K562 (cell line): ENCODE results near the gene PSMB2. TPM values are rescaled to one million over a fixed set of nuclear protein-coding genes. Genes with fewer than 3 reads are reported as not detected.

Experiments used
- ATAC-seq: fragments of 200-7000 bp; cut with Tn5 transposase; 3 replicates; pipeline ENCODE4 v1.9.1; 2020; ENCODE audit warnings: moderate library complexity
- BruUV-seq: library from RNA; stranded (reverse); fragments of 400-500 nt; replicated peaks from 2 replicates; lab custom pipeline; 2021; lab: Mats Ljungman, UMichigan
- CTCF ChIA-PET: fragments of 300-600 bp; formaldehyde crosslinking; extraction: SDS; loops from one replicate; lab custom pipeline; 2021; ENCODE audit warnings: low intra/inter-chr PET ratio; lab: Yijun Ruan, JAX
- POLR2A ChIA-PET: fragments of 300-600, 350-650 bp; sonication (Branson Sonifier 250); formaldehyde crosslinking; extraction: SDS; loops from one replicate; lab custom pipeline; 2021; ENCODE audit warnings: antibody characterized with exemption, inconsistent platforms; lab: Yijun Ruan, JAX
- DNase-seq, 4 experiments: peaks; one replicate each; pipeline versions ENCODE4 v3.0.0 to v3.0.0-alpha.2; 2011 to 2018; ENCODE audit warnings: low spot score in 3 of 4, mixed read lengths in 3 of 4; ENCODE audit errors: extremely low read depth in 1 of 4
- FAIRE-seq: peaks from 2 replicates; lab custom pipeline; 2011; peaks lifted over from hg19 to GRCh38; lab: Jason Lieb, UNC
- H2AFZ ChIP-seq: 2 replicates; pipeline ENCODE4 v1.6.0; 2011; ENCODE audit warnings: low read depth, low read length, control low read depth, inconsistent platforms
- H3K27ac ChIP-seq: fragments of 200-600 bp; 3 replicates; pipeline ENCODE4 v1.8.0; 2011; ENCODE audit warnings: low read depth, mild to moderate bottlenecking, control low read depth, inconsistent platforms, low read length, moderate library complexity, mixed read lengths; ENCODE audit errors: extremely low read depth
- H3K27me3 ChIP-seq, 2 experiments: fragments of 300-600 bp in 1 of 2; 2 replicates in 1 of 2; 3 replicates in 1 of 2; pipeline versions ENCODE4 v1.6.0 to v1.8.0; 2011; ENCODE audit warnings: inconsistent platforms in 2 of 2, low read length in 2 of 2, mild to moderate bottlenecking in 1 of 2, mixed read lengths in 1 of 2, moderate library complexity in 1 of 2; ENCODE audit not compliant: control insufficient read depth in 2 of 2, insufficient read depth in 2 of 2
- H3K36me3 ChIP-seq: fragments of 300-600 bp; 3 replicates; pipeline ENCODE4 v1.8.0; 2011; ENCODE audit warnings: mild to moderate bottlenecking, low read length, inconsistent platforms; ENCODE audit not compliant: control insufficient read depth, insufficient read depth
- H3K4me1 ChIP-seq, 2 experiments: fragments of 200-600 bp in 1 of 2; replicated peaks in 1 of 2; 2 replicates in 1 of 2; 3 replicates in 1 of 2; pipeline versions ENCODE4 v1.5.1 to v1.8.0; 2011; ENCODE audit warnings: inconsistent platforms in 2 of 2, low read length in 2 of 2, mild to moderate bottlenecking in 1 of 2, mixed read lengths in 1 of 2, moderate library complexity in 1 of 2; ENCODE audit not compliant: control insufficient read depth in 2 of 2, insufficient read depth in 2 of 2
- H3K4me2 ChIP-seq: 2 replicates; pipeline ENCODE4 v1.6.1; 2011; ENCODE audit warnings: low read length, control low read depth, inconsistent platforms, mixed read lengths; ENCODE audit not compliant: insufficient read depth
- H3K4me3 ChIP-seq: fragments of 200-600 bp; sonication (generic), shearing (Covaris generic); 2 replicates; pipeline ENCODE4 v1.5.1; 2016; ENCODE audit warnings: control low read depth, inconsistent platforms
- H3K79me2 ChIP-seq: fragments of 200-600 bp; 3 replicates; pipeline ENCODE4 v1.8.0; 2011; ENCODE audit warnings: low read length, inconsistent platforms; ENCODE audit not compliant: control insufficient read depth, insufficient read depth
- H3K9ac ChIP-seq, 2 experiments: 2 replicates each; pipeline versions ENCODE4 v1.6.0 to v1.6.1; 2011; ENCODE audit warnings: low read depth in 2 of 2, low read length in 2 of 2, control low read depth in 1 of 2, inconsistent platforms in 1 of 2, mild to moderate bottlenecking in 1 of 2, mixed read lengths in 1 of 2; ENCODE audit not compliant: insufficient read depth in 1 of 2
- H3K9me1 ChIP-seq: one replicate; pipeline ENCODE4 v1.6.0; 2011; ENCODE audit warnings: inconsistent platforms, mild to moderate bottlenecking, low read length, moderate library complexity; ENCODE audit not compliant: control insufficient read depth, insufficient read depth
- H3K9me3 ChIP-seq: replicated peaks from 2 replicates; pipeline ENCODE4 v1.5.1; 2011; ENCODE audit warnings: low read depth, low read length, inconsistent platforms; ENCODE audit not compliant: control insufficient read depth, insufficient read depth
- H4K20me1 ChIP-seq: replicated peaks from 2 replicates; pipeline ENCODE4 v1.6.1; 2011; ENCODE audit warnings: low read length, inconsistent platforms, mixed read lengths; ENCODE audit not compliant: control insufficient read depth, insufficient read depth
- CBX5 ChIP-seq: IDR thresholded peaks from 2 replicates; pipeline ENCODE4 v1.6.1; 2014; ENCODE audit warnings: low read depth, borderline replicate concordance
- CEBPG ChIP-seq, 3 experiments: fragments of 200-800 bp in 1 of 3; sonication (Bioruptor generic) in 1 of 3; sonication (generic) in 1 of 3; formaldehyde crosslinking in 1 of 3; IDR thresholded peaks in 2 of 3; conservative IDR thresholded peaks in 1 of 3; 2 replicates each; pipeline versions ENCODE4 v1.6.1 to v1.8.0; 2016 to 2022; ENCODE audit warnings: missing compliant biosample characterization in 2 of 3, missing genetic modification characterization in 2 of 3, mild to moderate bottlenecking in 1 of 3, missing genetic modification reagents in 1 of 3
- CHD4 ChIP-seq: fragments of 200-600 bp; sonication (generic); IDR thresholded peaks from 3 replicates; pipeline ENCODE4 v1.6.1; 2012; ENCODE audit warnings: low read depth, mild to moderate bottlenecking, mixed read lengths, low read length, inconsistent platforms; ENCODE audit not compliant: insufficient read depth, insufficient replicate concordance, poor library complexity, severe bottlenecking
- EGR1 ChIP-seq: fragments of 450-650 bp; conservative IDR thresholded peaks from 2 replicates; pipeline ENCODE4 v1.6.1; 2017; ENCODE audit warnings: mild to moderate bottlenecking
- SFPQ ChIP-seq: fragments of 200-400 bp; formaldehyde crosslinking; IDR thresholded peaks from 2 replicates; pipeline ENCODE4 v1.6.1; 2017; ENCODE audit warnings: mild to moderate bottlenecking, low read depth, low read length, moderate library complexity
- WGBS: fragments of 100-300 bp; shearing (Covaris generic); methylation state at CpG from one replicate; pipeline ENCODE4 v1.1.6; 2016; ENCODE audit warnings: low coverage, mixed read lengths; ENCODE audit not compliant: insufficient coverage; ENCODE audit errors: missing lambda C conversion rate; 5-methylcytosine and 5-hydroxymethylcytosine counted together
- in situ Hi-C: fragments of 300-500 bp; cut with MboI; formaldehyde crosslinking; loops from 4 replicates; pipeline ENCODE4 v1.15.0; 2018; ENCODE audit warnings: inconsistent platforms, mixed read lengths
- intact Hi-C: fragments of 100-400 bp; cut with micrococcal nuclease; formaldehyde crosslinking; loops from 2 replicates; pipeline ENCODE4 v1.14.2; 2022
- polyA plus RNA-seq, 8 experiments: library from polyadenylated mRNA; depleted of rRNA in 4 of 8; stranded (reverse) in 5 of 8; unstranded in 3 of 8; fragments of >200 nt; fragmentation: Nextera tagmentation in 2 of 8; fragmentation: Illumina TruSeq in 1 of 8; extraction: Ambion mirVana in 2 of 8; extraction: Trizol in 1 of 8; gene quantifications; 2 replicates each; pipeline versions ENCODE4 v1.2.1 to v1.2.3, GENCODE V29; 2011 to 2014; ENCODE audit warnings: inconsistent platforms in 1 of 8, missing spikeins in 1 of 8
- total RNA-seq, 7 experiments: library from RNA; depleted of rRNA in 6 of 7; stranded (reverse); fragments of >200 nt in 6 of 7; fragmentation: Illumina TruSeq in 2 of 7; extraction: Trizol in 2 of 7; gene quantifications; 2 replicates each; pipeline versions ENCODE4 v1.2.1 to v1.2.3, GENCODE V29; 2011 to 2021; ENCODE audit warnings: low replicate concordance in 1 of 7

PSMB2 gene
- total and polyA plus RNA-seq, 9 of the 15 experiments (the other 6 are each of a cell fraction or from before 2014, with no cell fraction given), result 71.7 to 543 (median 165) TPM

- TF ChIP-seq SFPQ (no peak), CHD4 (no peak), CBX5 (no peak), CEBPG (CRISPR knock-in tag; IDR thresholded peaks at IDR 0.05) (no peak), CEBPG (tag; conservative IDR thresholded peaks at IDR 0.05 in 1 of 2, IDR thresholded peaks at IDR 0.05 in 1 of 2) (no peak)
Measured at GRCh38 chr1:35668506-35668905, 27.2 kb upstream of the PSMB2 start (continued).

GRCh38 chr1:35666916-35667315 lies 25.6 kb upstream of the PSMB2 start:
- 0% methylated on average over 1 of the region's 1 CpG for WGBS
- no peak for ATAC-seq
- TF ChIP-seq EGR1 (no peak), CEBPG (CRISPR knock-in tag; IDR thresholded peaks at IDR 0.05) (peak; percentile 36; the same call in 1 of the 2 replicates), CEBPG (tag; conservative IDR thresholded peaks at IDR 0.05 in 1 of 2, IDR thresholded peaks at IDR 0.05 in 1 of 2) (no peak)
- TF ChIP-seq, all 486 proteins: peak for 1
- no peaks in the 10 kb centered on the region for H3K79me2 ChIP-seq
- no peak overlapping the region for H3K4me2 ChIP-seq
- no peak overlapping the region for H2AFZ ChIP-seq
- no TSS peak for BruUV-seq
- CTCF ChIA-PET, result no interaction called here
- H3K4me3 ChIP-seq, result no peak overlapping the region
- H3K4me1 ChIP-seq, result peaks cover 0 to 4% of the 10 kb centered on the region in 2 experiments; a peak in 1 of 5 replicates
- H3K36me3 ChIP-seq, result no peaks in the 10 kb centered on the region
- H4K20me1 ChIP-seq, result no peaks in the 10 kb centered on the region
- no peak overlapping the region for H3K9ac ChIP-seq
- in situ Hi-C loops, result no loop called here
- intact Hi-C loops, result no loop called here
- POLR2A ChIA-PET, result interaction anchor here (0.8 to 1.7 kb wide), 4 partner anchors 21 to 37 kb away, joined by 3 to 5 read pairs (median 4); no protein-coding TSS in a partner anchor
- peaks cover 24 to 25% of the 10 kb centered on the region in 2 experiments for H3K27me3 ChIP-seq
- H3K9me3 ChIP-seq, result no peaks in the 10 kb centered on the region
- H3K27ac ChIP-seq, result no peak overlapping the region
- DNase-seq (no peak), FAIRE-seq (no peak)
- no peaks in the 10 kb centered on the region for H3K9me1 ChIP-seq
